GM12873 (cell line): ENCODE measurements around the gene CDC42.

Source experiments
- CTCF ChIP-seq: IDR thresholded peaks from 2 replicates; pipeline ENCODE4 v1.5.1; 2012; ENCODE audit warnings: low read depth, mild to moderate bottlenecking, moderate library complexity, low read length, control low read depth; ENCODE audit not compliant: insufficient read depth; ENCODE audit errors: missing control alignments

Gene CDC42

DNA sequence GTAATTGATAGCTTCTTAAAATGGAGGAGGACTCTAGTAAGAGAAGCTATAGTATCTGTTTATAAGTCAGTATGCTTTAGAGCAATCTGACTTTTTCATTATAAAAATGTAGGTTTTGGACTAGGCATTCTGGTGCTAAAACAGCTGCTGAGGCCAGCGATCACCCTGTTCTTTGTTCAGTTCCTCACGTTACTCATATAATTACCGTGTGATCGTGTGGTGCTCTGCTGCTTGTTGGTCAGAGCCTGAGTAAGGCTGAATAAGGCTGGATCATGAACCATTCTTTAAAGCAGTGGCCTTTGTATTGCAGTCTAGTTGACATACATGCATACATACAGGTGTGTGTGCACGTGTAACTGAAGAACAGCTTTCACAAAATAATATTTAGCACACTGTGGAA is 25.2 kb downstream of the CDC42 start:
- TF ChIP-seq CTCF = no peak

DNA sequence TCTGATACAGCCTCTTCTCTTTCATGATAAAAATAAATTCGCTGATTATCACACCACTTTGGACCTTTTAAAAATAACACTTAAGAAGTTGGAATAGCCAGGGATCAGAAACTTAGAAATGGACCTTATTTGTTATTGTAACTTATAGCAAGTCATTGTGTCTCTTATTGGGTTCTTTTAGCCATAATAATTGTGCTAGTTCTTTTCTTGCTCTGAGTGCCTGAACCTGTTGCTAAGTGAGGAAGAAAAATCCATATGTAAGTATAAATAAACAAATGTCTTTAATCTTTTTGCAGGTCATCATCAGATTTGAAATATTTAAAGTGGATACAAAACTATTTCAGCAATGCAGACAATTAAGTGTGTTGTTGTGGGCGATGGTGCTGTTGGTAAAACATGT is 25.6 kb downstream of the CDC42 start:
- TF ChIP-seq CTCF = no peak

GRCh38 chr1:22080191-22080590 is 27.7 kb downstream of the CDC42 start:
- no peak for TF ChIP-seq CTCF

- TF ChIP-seq CTCF = no peak
Measured at GRCh38 chr1:22088331-22088730, 35.8 kb downstream of the CDC42 start.

- TF ChIP-seq CTCF = no peak
Measured at GRCh38 chr1:22089134-22089571, 36.6 kb downstream of the CDC42 start.

GRCh38 chr1:22089787-22090186 is 37.3 kb downstream of the CDC42 start:
- no peak for TF ChIP-seq CTCF

- TF ChIP-seq CTCF = no peak
Measured at GRCh38 chr1:22090867-22091266, 38.4 kb downstream of the CDC42 start.
